ENCODE data around the gene KPNA5.
"Not testable (repeated sequence)": the region's sequence is repeated elsewhere in the genome, so short reads cannot be mapped to it uniquely, and the experiment has no call there.

Gene KPNA5

GRCh38 chr6:116730513-116730912 lies 49.5 kb downstream of the KPNA5 start:
- no peak overlapping the region for H3K4me3 ChIP-seq (ENCODE audit: control insufficient read depth, low read depth, low read length)
- DNase-seq (ENCODE audit: low read depth) = no peak
- TF ChIP-seq, protein P1, sequence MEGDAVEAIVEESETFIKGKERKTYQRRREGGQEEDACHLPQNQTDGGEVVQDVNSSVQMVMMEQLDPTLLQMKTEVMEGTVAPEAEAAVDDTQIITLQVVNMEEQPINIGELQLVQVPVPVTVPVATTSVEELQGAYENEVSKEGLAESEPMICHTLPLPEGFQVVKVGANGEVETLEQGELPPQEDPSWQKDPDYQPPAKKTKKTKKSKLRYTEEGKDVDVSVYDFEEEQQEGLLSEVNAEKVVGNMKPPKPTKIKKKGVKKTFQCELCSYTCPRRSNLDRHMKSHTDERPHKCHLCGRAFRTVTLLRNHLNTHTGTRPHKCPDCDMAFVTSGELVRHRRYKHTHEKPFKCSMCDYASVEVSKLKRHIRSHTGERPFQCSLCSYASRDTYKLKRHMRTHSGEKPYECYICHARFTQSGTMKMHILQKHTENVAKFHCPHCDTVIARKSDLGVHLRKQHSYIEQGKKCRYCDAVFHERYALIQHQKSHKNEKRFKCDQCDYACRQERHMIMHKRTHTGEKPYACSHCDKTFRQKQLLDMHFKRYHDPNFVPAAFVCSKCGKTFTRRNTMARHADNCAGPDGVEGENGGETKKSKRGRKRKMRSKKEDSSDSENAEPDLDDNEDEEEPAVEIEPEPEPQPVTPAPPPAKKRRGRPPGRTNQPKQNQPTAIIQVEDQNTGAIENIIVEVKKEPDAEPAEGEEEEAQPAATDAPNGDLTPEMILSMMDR (conservative IDR thresholded peaks at IDR 0.05; ENCODE audit: control insufficient read depth, insufficient read depth, low read depth, low read length) = no peak

GRCh38 chr6:116737004-116737403 lies 56.0 kb downstream of the KPNA5 start:
- DNase-seq (ENCODE audit: low read depth) = no peak

GRCh38 chr6:116740486-116740885 lies 59.5 kb downstream of the KPNA5 start:
- DNase-seq (ENCODE audit: low read depth); H3K4me3 ChIP-seq (ENCODE audit: control insufficient read depth, low read depth, low read length): not testable (repeated sequence)

More at GRCh38 chr6:116737004-116737403, 56.0 kb downstream of the KPNA5 start:
- TF ChIP-seq, protein P1 (conservative IDR thresholded peaks at IDR 0.05; ENCODE audit: control insufficient read depth, insufficient read depth, low read depth, low read length) = no peak
- H3K4me3 ChIP-seq (ENCODE audit: control insufficient read depth, low read depth, low read length) = no peak overlapping the region

DNA sequence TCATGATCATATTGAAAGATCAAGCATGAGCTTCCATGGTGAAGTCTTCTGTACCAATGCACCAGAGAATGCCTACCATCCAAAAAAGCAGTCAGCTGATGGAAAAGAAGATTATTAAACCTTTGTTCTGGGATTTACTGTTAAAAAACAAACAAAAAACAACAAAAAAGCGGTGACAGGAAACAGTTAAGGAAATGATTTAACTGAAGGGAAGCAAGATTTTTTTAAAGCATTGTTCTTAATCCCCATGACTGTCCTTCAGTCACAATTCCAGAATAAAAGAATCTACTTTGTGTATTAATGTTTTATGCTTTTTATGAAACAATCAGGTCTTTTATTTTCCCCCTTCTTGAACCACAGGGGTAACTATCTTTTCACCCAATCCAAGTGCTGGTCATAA lies 60.6 kb downstream of the KPNA5 start:
- no peak overlapping the region for H3K4me3 ChIP-seq (ENCODE audit: control insufficient read depth, low read depth, low read length)
- TF ChIP-seq, protein P1 (conservative IDR thresholded peaks at IDR 0.05; ENCODE audit: control insufficient read depth, insufficient read depth, low read depth, low read length) = no peak
- DNase-seq (ENCODE audit: low read depth) = no peak

GRCh38 chr6:116745176-116745575 lies 64.2 kb downstream of the KPNA5 start:
- TF ChIP-seq, protein P1 (conservative IDR thresholded peaks at IDR 0.05; ENCODE audit: control insufficient read depth, insufficient read depth, low read depth, low read length) = no peak
- DNase-seq (ENCODE audit: low read depth) = no peak
- H3K4me3 ChIP-seq (ENCODE audit: control insufficient read depth, low read depth, low read length) = no peak overlapping the region

- TF ChIP-seq, protein P1 (conservative IDR thresholded peaks at IDR 0.05; ENCODE audit: control insufficient read depth, insufficient read depth, low read depth, low read length) = no peak
- DNase-seq (ENCODE audit: low read depth) = no peak
Observed at GRCh38 chr6:116761779-116762178, 80.8 kb downstream of the KPNA5 start.

DNA sequence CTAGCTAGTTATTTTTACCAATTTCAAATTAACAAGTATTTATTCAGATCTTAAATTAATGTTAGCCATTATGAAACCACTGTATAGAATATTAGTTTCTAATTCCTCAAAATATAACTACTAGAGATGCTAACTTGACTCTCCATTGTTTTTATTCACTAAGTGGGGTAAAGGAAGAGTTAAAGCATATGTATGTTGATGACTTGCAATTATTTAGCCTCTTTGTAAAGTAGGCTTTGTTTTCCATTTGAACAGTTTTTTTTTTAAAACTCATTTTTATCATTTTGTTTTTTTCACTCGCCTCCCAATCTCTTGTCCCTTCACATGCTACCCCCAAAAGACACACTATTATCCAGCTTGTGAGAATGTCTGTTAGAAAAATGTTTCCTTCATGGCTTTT lies 81.2 kb downstream of the KPNA5 start:
- H3K4me3 ChIP-seq (ENCODE audit: control insufficient read depth, low read depth, low read length) = no peak overlapping the region
- no peak for DNase-seq (ENCODE audit: low read depth)
- TF ChIP-seq, protein P1 (conservative IDR thresholded peaks at IDR 0.05; ENCODE audit: control insufficient read depth, insufficient read depth, low read depth, low read length) = no peak

More at GRCh38 chr6:116761779-116762178, 80.8 kb downstream of the KPNA5 start:
- H3K4me3 ChIP-seq (ENCODE audit: control insufficient read depth, low read depth, low read length) = no peak overlapping the region
